Measurements from ENCODE around the gene PIP5K1C. TPM values are rescaled to one million over a fixed set of nuclear protein-coding genes. Genes with fewer than 3 reads are reported as not detected.
"Not testable (repeated sequence)": the region's sequence is repeated elsewhere in the genome, so short reads cannot be mapped to it uniquely, and the experiment has no call there.

PIP5K1C gene
- total and polyA plus RNA-seq, 7 experiments from 2014 or later: 6.8 to 32.4 (median 21.8) TPM

DNA sequence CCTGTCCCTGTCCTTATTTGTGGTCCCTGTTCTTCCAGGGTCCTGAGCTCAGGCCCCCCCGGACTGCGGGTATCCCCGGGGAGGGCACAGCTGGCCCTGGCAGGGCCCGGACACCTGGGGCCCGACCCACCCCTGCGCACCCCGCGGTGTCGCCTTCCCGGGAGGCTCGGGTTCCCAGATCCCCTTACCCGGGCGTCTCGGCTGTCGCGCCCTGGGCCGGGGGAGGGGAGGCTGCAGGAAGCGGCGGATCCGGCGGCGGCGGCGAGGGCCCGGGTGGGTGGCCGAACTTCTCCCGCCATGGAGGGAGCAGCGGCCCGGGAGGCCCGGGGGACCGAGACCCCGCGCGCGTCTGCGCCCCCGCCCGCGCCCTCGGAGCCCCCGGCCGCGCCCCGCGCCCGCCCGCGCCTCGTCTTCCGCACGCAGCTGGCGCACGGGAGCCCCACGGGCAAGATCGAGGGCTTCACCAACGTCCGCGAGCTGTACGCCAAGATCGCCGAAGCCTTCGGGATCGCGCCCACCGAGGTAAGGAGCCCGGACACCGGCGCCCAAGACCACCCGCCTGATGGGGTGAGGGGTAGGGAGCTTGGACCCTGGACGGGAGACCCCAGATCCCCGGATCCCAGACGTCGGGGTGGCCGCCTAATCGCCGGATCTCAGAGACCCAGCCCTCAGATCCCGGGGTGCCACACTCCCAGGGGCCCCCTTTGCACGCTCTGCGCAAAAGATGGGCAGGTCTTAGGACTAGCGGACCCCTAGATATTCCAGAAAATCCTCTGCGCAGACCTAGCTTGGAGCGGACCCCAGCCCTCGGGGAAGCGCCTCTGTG is 114.8 kb downstream of the PIP5K1C start, which contains the start of gene GIPC3:
TSS of gene GIPC3 (plus strand) at position 178 of the 826 bp plus-strand sequence. CDS start at position 298, 120 bp downstream.
- Histone ChIP-seq H3K27me3 (ENCODE audit: control insufficient read depth in 2 of 2, insufficient read depth in 2 of 2, low read length in 2 of 2) (no peaks in the 10 kb centered on the region), H3K4me3 (ENCODE audit: low read length) (peak within 1 kb of the TSS; percentile 54), H3K27ac (ENCODE audit: low read depth, low read length) (peak within 1 kb of the TSS; percentile 31), H3K4me1 (ENCODE audit: control insufficient read depth in 2 of 2, insufficient read depth in 2 of 2, low read length in 2 of 2) (peaks cover 0 to 6% of the 10 kb centered on the region in 2 donors), H3K36me3 (ENCODE audit: control insufficient read depth in 2 of 3, insufficient read depth in 3 of 3, low read length in 3 of 3) (no peaks in the 10 kb centered on the region), H3K9me3 (ENCODE audit: control insufficient read depth in 2 of 3, low read length in 3 of 3) (no peaks in the 10 kb centered on the region)
- DNase-seq: peak in 2 of 9 donors; percentile 9 to 25
- Mint-ChIP-seq H3K27ac (no peak within 1 kb of the TSS), H3K9me3 (peaks cover 0 to 3% (median 0%) of the 10 kb centered on the region in 11 donors), H3K36me3 (no peaks in the 10 kb centered on the region), H3K27me3 (peaks cover 0 to 6% (median 0%) of the 10 kb centered on the region in 5 donors), H3K4me1 (no peaks in the 10 kb centered on the region), H3K4me3 (peak within 1 kb of the TSS in 8 of 10 donors; percentile 27 to 74 (median 68))
- no peak for ATAC-seq
- ChIA-PET POLR2A (interaction anchor here (0.6 to 2.6 kb wide), 8 partner anchors 10 to 83 kb away, joined by 3 to 9 read pairs (median 4); no protein-coding TSS in a partner anchor), CTCF (interaction anchor here (0.8 to 2.7 kb wide), 6 partner anchors 19 to 41 kb away, joined by 3 to 9 read pairs (median 5); partner anchors contain the start of gene MFSD12)
- intact Hi-C loops (cut with micrococcal nuclease): loop anchor here in 1 of 2 donors (1.0 to 2.0 kb wide), 6 partner anchors 13 to 121 kb away; partner anchors contain the start of genes CACTIN and HMG20B

DNA sequence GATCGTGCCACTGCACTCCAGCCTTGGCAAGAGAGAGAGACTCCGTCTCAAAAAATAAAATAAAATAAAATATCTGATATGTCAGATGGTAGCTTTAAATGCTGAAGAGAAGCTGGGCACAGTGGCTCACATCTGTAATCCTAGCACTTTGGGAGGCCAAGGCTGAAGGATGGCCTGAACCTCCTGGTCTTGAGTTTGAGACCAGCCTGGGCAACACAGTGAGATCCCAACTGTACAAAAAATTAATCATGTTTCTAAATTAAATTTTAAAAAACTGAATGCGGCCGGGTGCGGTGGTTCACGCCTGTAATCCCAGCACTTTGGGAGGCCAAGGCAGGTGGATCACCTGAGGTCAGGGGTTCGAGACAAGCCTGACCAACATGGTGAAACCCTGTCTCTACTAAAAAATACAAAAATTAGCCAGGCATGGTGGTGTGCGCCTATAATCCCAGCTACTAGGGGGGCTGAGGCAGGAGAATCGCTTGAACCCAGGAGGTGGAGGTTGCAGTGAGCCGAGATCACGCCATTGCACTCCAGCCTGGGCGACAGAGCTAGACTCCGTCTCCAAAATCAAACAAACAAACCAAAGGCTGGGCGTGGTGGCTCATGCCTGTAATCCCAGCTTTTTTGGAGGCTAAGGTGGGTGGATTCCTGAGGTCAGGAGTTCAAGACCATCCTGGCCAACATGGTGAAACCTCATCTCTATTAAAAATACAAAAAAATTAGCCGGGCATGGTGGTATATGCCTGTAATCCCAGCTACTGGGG is 116.0 kb downstream of the PIP5K1C start:
- not testable (repeated sequence) for H3K36me3 Mint-ChIP-seq; H3K4me1 Mint-ChIP-seq; H3K4me1 ChIP-seq (ENCODE audit: control insufficient read depth in 2 of 2, insufficient read depth in 2 of 2, low read length in 2 of 2); H3K27me3 Mint-ChIP-seq; DNase-seq; H3K27ac Mint-ChIP-seq; H3K4me3 ChIP-seq (ENCODE audit: low read length); H3K36me3 ChIP-seq (ENCODE audit: control insufficient read depth in 2 of 3, insufficient read depth in 3 of 3, low read length in 3 of 3); ATAC-seq; H3K27me3 ChIP-seq (ENCODE audit: control insufficient read depth in 2 of 2, insufficient read depth in 2 of 2, low read length in 2 of 2); H3K9me3 Mint-ChIP-seq; H3K27ac ChIP-seq (ENCODE audit: low read depth, low read length); H3K9me3 ChIP-seq (ENCODE audit: control insufficient read depth in 2 of 3, low read length in 3 of 3)
- ChIA-PET POLR2A (interaction anchor here (1.0 to 2.6 kb wide), 5 partner anchors 9 to 28 kb away, joined by 3 to 9 read pairs (median 4); no protein-coding TSS in a partner anchor), CTCF (interaction anchor here (0.5 to 2.7 kb wide), 8 partner anchors 21 to 85 kb away, joined by 3 to 9 read pairs (median 4); partner anchors contain the start of gene MFSD12)
- intact Hi-C loops (cut with micrococcal nuclease): loop anchor here in 1 of 2 donors (2.0 kb wide), 1 partner anchor 39 kb away; no protein-coding TSS in a partner anchor
- peak overlapping the region in 5 of 10 donors; percentile 12 to 35 (median 21) for H3K4me3 Mint-ChIP-seq

DNA sequence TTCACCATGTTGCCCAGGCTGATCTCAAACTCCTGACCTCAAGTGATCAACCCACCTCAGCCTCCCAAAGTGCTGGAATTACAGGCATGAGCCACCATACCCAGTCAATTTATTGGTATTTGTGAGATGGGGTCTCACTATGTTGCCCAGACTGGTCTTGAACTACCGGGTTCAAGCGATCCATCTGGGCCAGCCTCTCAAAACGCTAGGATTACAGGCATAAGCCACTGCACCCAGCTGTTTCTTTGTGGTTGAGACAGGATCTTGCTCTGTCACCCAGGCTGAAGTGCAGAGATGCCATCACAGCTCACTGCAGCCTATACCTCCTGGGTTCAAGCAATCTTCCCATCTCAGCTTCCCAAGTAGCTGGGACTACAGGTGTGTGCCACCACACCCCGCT is 118.5 kb downstream of the PIP5K1C start:
- H3K27ac ChIP-seq (ENCODE audit: low read depth, low read length); CTCF ChIA-PET; DNase-seq; H3K36me3 ChIP-seq (ENCODE audit: control insufficient read depth in 2 of 3, insufficient read depth in 3 of 3, low read length in 3 of 3); POLR2A ChIA-PET; H3K27me3 ChIP-seq (ENCODE audit: control insufficient read depth in 2 of 2, insufficient read depth in 2 of 2, low read length in 2 of 2); H3K27ac Mint-ChIP-seq; H3K36me3 Mint-ChIP-seq; ATAC-seq; H3K9me3 Mint-ChIP-seq; intact Hi-C loops (cut with micrococcal nuclease); H3K9me3 ChIP-seq (ENCODE audit: control insufficient read depth in 2 of 3, low read length in 3 of 3); H3K4me1 ChIP-seq (ENCODE audit: control insufficient read depth in 2 of 2, insufficient read depth in 2 of 2, low read length in 2 of 2); H3K27me3 Mint-ChIP-seq; H3K4me3 ChIP-seq (ENCODE audit: low read length); H3K4me1 Mint-ChIP-seq; H3K4me3 Mint-ChIP-seq: not testable (repeated sequence)

Other genes starting within 250 kb of the PIP5K1C start
- 1 to 10 TPM in 1 of 5 experiments, under 1 TPM in 1, not detected in 3; 0.82 to 1.8 TPM for gene SMIM24, start 219.9 kb downstream of the PIP5K1C start, total RNA-seq
- not detected for gene SMIM24, start 219.9 kb downstream of the PIP5K1C start, polyA plus RNA-seq
- not detected for gene SMIM44, start 217.0 kb downstream of the PIP5K1C start, total RNA-seq
- not detected for gene SMIM44, start 217.0 kb downstream of the PIP5K1C start, polyA plus RNA-seq
- 10 to 100 TPM in 1 of 5 experiments, 1 to 10 TPM in 4; 4.4 to 16.4 (median 8.0) TPM for gene DOHH, start 199.8 kb downstream of the PIP5K1C start, total RNA-seq
- gene DOHH, start 199.8 kb downstream of the PIP5K1C start, polyA plus RNA-seq: 10 to 100 TPM in 1 of 2 donors, 1 to 10 TPM in 1; 4.6 to 15.0 TPM
- gene FZR1, start 194.2 kb downstream of the PIP5K1C start, total RNA-seq: 10 to 100 TPM; 60.7 to 90.7 (median 71.3) TPM
- gene FZR1, start 194.2 kb downstream of the PIP5K1C start, polyA plus RNA-seq: 10 to 100 TPM in 1 of 2 donors, 1 to 10 TPM in 1; 7.8 to 15.1 TPM
- 10 to 100 TPM in 3 of 5 experiments, 1 to 10 TPM in 2; 5.6 to 11.5 (median 10.6) TPM for gene TEKTIP1, start 161.3 kb downstream of the PIP5K1C start, total RNA-seq
- gene TEKTIP1, start 161.3 kb downstream of the PIP5K1C start, polyA plus RNA-seq: not detected
- 100 to 1,000 TPM in 3 of 5 experiments, 10 to 100 TPM in 2; 95.2 to 153 (median 101) TPM for gene MFSD12, start 142.9 kb downstream of the PIP5K1C start, total RNA-seq
- gene MFSD12, start 142.9 kb downstream of the PIP5K1C start, polyA plus RNA-seq: 10 to 100 TPM; 41.2 to 74.0 TPM
- 10 to 100 TPM; 37.9 to 63.7 (median 53.0) TPM for gene HMG20B, start 127.5 kb downstream of the PIP5K1C start, total RNA-seq
- 10 to 100 TPM; 50.6 to 65.6 TPM for gene HMG20B, start 127.5 kb downstream of the PIP5K1C start, polyA plus RNA-seq
- 1 to 10 TPM in 4 of 5 experiments, under 1 TPM in 1; 0.85 to 3.3 (median 2.9) TPM for gene GIPC3, start 115.0 kb downstream of the PIP5K1C start, total RNA-seq
- 1 to 10 TPM; 1.3 to 1.5 TPM for gene GIPC3, start 115.0 kb downstream of the PIP5K1C start, polyA plus RNA-seq
- gene TBXA2R, start 93.6 kb downstream of the PIP5K1C start, total RNA-seq: 1 to 10 TPM in 4 of 5 experiments, under 1 TPM in 1; 0.73 to 5.9 (median 4.1) TPM
- gene TBXA2R, start 93.6 kb downstream of the PIP5K1C start, polyA plus RNA-seq: 1 to 10 TPM; 6.4 to 9.0 TPM
- gene CACTIN, start 73.7 kb downstream of the PIP5K1C start, total RNA-seq: 10 to 100 TPM; 35.4 to 46.7 (median 37.1) TPM
- gene CACTIN, start 73.7 kb downstream of the PIP5K1C start, polyA plus RNA-seq: 10 to 100 TPM in 1 of 2 donors, 1 to 10 TPM in 1; 9.5 to 22.2 TPM
- 10 to 100 TPM in 4 of 5 experiments, 1 to 10 TPM in 1; 1.2 to 20.1 (median 16.8) TPM for gene TJP3, start 7.9 kb upstream of the PIP5K1C start, total RNA-seq
- gene TJP3, start 7.9 kb upstream of the PIP5K1C start, polyA plus RNA-seq: 10 to 100 TPM; 14.0 to 16.1 TPM
- gene APBA3, start 61.2 kb upstream of the PIP5K1C start, total RNA-seq: 10 to 100 TPM; 55.1 to 77.3 (median 67.1) TPM
- gene APBA3, start 61.2 kb upstream of the PIP5K1C start, polyA plus RNA-seq: 10 to 100 TPM; 30.7 to 33.6 TPM
- 10 to 100 TPM; 34.0 to 95.2 (median 58.8) TPM for gene MRPL54, start 62.2 kb upstream of the PIP5K1C start, total RNA-seq
- 100 to 1,000 TPM; 143 to 154 TPM for gene MRPL54, start 62.2 kb upstream of the PIP5K1C start, polyA plus RNA-seq
- not detected for gene RAX2, start 71.8 kb upstream of the PIP5K1C start, total RNA-seq
- not detected for gene RAX2, start 71.8 kb upstream of the PIP5K1C start, polyA plus RNA-seq
- 10 to 100 TPM in 3 of 5 experiments, 1 to 10 TPM in 2; 1.6 to 32.6 (median 14.3) TPM for gene MATK, start 85.9 kb upstream of the PIP5K1C start, total RNA-seq
- 10 to 100 TPM in 1 of 2 donors, 1 to 10 TPM in 1; 8.4 to 13.0 TPM for gene MATK, start 85.9 kb upstream of the PIP5K1C start, polyA plus RNA-seq
- 1 to 10 TPM in 4 of 5 experiments, under 1 TPM in 1; 0.22 to 3.8 (median 1.4) TPM for gene ZFR2, start 168.6 kb upstream of the PIP5K1C start, total RNA-seq
- 1 to 10 TPM; 3.4 to 5.5 TPM for gene ZFR2, start 168.6 kb upstream of the PIP5K1C start, polyA plus RNA-seq
- gene ATCAY, start 180.2 kb upstream of the PIP5K1C start, total RNA-seq: not detected
- gene ATCAY, start 180.2 kb upstream of the PIP5K1C start, polyA plus RNA-seq: not detected
- not detected for gene NMRK2, start 232.6 kb upstream of the PIP5K1C start, total RNA-seq
- not detected for gene NMRK2, start 232.6 kb upstream of the PIP5K1C start, polyA plus RNA-seq

Data from naive thymus-derived CD4-positive, alpha-beta T cell (primary cell).